Measurements from ENCODE around the gene ITGB4. TPM values are rescaled to one million over a fixed set of nuclear protein-coding genes. Genes with fewer than 3 reads are reported as not detected.

Gene ITGB4
- total RNA-seq: 13.9 TPM
- long read RNA-seq, partial matches to known transcripts: 6 of 7 reads
- long read RNA-seq, other reads (novel, unspliced or antisense): 1 of 7 reads

DNA sequence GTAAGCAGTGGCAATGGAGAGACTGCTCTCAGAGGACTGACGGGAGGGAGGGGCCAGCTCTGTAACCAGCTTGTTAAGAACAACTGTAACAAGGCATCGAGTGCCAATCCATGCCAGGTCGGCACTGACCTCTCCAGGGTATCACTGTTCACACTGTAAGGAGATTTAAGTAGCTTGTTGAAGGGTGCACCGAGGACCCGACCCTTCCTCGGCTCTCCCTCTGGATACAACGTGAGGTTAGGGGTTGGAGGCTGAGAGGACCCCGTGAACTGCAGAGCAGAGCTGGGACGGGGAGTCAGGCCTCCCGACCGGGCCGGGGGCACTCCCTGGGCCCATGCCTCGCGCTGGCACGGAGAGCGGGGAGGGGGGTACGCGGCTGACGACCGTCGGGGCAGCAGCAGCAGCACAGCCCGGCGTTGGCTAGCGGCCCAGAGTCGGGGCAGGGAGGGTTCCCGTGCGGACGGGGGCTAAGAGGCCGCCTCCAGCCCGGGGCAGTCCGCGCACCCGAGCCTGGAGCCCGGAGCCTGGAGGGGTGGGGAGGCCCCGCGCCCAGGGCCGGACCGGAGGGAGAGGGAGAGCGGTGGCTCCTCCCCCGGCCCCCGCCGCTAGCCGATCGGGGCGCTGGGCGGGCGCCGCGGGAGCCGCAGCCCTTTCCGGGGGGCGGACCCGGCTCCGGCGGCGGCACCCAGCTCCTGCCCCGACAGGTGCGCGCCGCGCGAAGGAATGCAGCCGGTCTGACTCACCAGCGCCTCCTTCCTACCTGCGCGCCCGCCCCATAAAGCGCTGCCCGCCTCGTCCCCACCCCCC, at the start of gene ITGB4:
TSS of gene ITGB4 (plus strand) at position 804 of the 807 bp plus-strand sequence. CDS start 3,245 bp downstream, outside the sequence.
- no peak for DNase-seq (ENCODE audit: low spot score)

GRCh38 chr17:75672011-75672410, 49.2 kb upstream of the ITGB4 start:
- no peak for DNase-seq (ENCODE audit: low spot score)

DNA sequence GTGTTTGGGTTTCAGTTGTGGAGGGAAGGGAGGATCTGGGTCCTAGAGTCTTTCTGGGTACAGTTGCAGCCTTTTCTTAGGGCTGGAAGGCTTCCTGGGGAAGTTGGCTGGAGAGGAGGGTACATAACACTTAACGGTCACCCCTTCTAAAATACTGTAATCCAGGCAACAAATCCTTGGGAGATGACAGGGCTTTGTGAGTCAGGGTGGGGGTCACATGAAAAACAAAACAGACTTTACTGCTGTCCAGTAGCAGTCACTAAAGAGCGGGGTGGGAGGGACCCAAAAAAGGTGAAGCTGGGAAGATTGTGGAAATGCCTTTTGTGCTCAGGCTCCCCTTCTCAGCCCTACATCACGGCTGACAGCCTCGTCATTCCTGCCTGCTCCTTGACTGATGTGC, 47.8 kb upstream of the ITGB4 start:
- DNase-seq (ENCODE audit: low spot score): no peak

DNA sequence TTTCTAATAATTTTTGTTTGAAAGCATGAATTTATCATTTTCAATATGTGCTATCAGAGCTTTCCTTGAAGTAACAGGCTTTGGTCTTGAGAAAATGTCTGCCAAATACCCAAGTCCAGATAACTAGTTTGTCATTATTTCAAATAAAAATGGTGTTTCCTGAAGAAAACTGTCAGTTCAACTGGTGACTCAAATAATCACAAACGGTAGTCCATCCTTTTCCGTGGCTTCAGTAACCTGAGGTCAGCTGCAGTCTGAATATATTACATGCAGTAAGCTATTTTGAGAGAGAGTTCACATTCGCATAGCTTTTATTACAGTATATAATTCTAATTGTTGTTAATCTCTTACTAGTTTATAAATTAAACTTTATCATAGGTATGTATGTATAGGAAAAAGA, 44.8 kb upstream of the ITGB4 start:
- DNase-seq (ENCODE audit: low spot score): no peak

DNA sequence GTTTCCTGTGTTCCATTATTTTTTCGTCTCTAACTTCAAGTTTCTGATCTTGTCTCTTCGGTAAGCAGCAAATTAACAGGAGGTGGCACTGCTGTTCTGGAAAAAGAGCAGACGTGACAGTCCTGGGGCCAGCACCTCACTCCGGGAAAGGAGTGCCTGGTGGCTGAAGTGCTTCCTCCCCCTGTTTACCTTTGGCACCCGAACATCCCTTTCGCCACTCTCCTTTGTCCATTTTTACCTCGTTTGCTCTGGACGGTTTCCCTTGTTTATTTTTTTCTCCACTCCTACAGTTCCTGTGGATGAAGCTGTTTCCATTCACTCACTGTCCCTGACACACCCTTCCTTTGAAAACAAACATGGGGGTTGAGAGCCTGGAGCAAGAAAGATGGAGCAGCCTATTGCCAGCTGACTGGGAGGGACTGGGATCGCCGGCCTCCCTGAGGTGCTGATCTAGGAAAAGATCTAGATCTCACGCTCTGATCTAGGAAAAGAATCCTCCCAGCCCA, 41.5 kb upstream of the ITGB4 start:
- no peak for DNase-seq (ENCODE audit: low spot score)

DNA sequence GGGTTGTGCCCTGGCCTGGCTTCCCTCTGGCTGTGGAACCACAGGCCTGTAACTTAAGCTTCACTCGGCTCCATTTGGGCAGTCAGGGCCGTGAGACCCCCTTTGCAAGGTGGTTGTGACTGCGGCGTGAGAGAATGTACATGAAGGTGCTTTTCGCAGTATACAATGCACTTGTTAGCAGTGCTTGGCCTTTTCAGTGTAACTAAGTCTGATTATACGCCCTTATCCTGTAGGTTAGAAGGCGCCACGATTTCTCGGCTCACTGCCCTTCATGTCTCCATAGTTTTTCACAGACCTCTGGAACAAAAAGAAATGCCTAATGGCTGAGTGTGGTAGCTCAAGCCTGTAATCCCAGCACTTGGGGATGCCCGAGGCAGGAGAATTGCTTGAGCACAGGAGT, 40.8 kb upstream of the ITGB4 start:
- DNase-seq (ENCODE audit: low spot score): no peak

DNA sequence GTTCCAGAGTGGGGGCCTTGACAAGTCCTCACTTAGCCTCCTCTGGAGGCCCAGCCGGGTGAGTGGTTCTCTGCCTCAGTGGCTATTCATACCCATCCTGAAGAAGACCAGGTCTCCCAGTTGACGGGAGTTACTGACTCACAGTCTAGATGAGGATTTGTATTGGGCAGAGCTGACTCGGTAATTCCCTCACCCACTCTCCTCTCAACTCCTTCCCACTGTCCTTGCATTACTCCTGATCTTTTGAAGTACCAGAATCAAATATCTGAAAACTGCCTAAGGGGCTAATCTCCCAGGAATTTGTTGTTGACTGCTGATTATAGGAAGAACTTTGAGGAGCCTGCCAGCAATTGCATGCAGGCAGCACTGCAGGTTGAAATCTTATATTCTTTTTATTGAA, 40.0 kb upstream of the ITGB4 start:
- DNase-seq (ENCODE audit: low spot score): no peak

- DNase-seq (ENCODE audit: low spot score): no peak
Observed at GRCh38 chr17:75683583-75683982, 37.7 kb upstream of the ITGB4 start.

- DNase-seq (ENCODE audit: low spot score): no peak
Observed at GRCh38 chr17:75684249-75684648, 37.0 kb upstream of the ITGB4 start.

- DNase-seq (ENCODE audit: low spot score): no peak
Observed at GRCh38 chr17:75684924-75685323, 36.3 kb upstream of the ITGB4 start.

DNA sequence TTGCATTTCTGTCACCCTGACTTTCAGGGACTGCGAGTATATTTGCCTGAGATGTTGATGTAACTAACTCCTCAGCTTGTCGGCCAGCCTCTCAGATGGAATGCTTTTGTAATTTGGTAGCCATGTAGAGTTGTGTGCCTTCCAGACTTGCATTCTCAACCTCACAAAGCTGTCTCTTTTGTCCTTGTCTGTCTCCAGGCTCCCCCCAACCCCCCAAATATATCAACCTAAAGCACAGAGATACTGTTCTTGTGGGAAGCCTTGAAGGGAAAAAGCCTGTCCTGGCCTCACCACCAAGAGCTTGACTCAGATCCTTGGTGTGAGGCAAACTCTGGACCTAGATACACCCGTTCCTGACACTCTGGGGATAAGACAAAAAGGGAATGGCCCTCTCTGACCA, 35.8 kb upstream of the ITGB4 start:
- DNase-seq (ENCODE audit: low spot score): no peak

GRCh38 chr17:75688209-75688825, 32.9 kb upstream of the ITGB4 start:
- no peak for DNase-seq (ENCODE audit: low spot score)

- no peak for DNase-seq (ENCODE audit: low spot score)
Observed at GRCh38 chr17:75689441-75689873, 31.8 kb upstream of the ITGB4 start.

DNA sequence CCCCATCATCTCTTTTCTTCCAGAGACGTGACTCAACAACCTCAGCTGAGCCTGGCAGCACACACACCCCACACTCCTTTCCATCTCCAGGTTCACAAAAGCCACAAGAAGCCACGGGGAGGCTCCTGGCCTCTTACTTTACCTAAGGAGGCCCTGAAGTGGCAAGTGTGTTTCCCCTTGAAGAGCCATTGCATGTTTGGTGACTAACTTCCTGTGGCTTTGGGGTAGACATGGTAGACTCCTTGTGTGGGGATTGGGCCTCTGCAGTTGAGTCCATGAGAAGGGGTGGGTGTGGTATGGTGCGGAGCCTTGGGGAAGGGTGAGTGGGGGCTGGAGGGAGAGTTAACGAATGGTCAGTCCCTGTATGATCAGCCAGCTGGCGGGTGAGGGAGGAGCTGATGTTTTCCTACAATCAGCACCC, 29.9 kb upstream of the ITGB4 start:
- no peak for DNase-seq (ENCODE audit: low spot score)

- no peak for DNase-seq (ENCODE audit: low spot score)
Observed at GRCh38 chr17:75691801-75692626, 29.2 kb upstream of the ITGB4 start.

- no peak for DNase-seq (ENCODE audit: low spot score)
Observed at GRCh38 chr17:75692976-75693375, 28.3 kb upstream of the ITGB4 start.

DNA sequence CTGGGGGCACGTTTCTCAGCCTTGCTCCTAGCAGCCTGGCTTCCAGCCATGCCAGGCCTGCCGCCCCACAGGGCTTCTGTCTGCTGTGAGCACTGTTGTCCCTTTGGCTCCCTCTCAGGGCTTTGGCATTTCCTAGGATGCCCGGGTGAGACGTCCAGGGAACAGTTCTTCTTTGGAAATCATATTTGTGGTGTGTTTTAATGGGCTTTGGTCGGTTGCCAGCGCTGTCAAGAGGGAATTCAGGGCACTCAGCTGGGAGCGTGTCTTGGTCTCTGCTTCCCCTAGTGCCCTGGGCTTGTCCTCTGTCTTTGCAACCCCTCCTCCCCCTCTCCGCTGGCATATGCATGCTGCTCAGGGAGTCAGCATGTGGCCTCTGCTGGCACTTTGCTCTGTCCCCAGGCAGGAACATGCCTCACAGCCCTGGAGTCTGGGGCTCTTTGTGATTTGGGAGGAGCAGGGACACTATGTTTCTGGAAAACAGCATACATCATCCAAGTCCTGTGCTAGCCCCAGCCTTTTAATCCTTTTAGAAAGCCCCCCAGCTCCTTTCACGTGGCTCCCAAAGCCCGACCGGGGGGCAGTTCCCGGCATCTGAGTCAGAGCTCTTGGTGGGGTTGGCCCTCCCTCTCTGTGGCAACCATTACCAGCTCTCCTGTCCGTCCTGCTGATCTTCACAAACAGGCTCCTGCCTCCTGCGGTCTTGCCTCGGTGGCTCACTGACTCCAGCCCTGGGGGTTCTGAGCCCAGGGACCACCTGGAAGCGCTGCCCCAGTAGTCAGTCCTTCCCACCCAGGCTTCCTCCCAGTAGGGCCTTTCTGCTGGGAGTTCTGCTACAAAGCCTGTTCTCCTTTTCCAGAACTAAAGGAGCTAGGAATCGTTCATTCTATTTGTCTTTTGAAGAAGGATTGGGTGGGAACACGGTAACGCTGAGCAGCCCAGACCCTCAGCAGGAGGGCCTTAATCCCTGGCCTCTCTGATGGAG, 27.5 kb upstream of the ITGB4 start:
- DNase-seq (ENCODE audit: low spot score): no peak

DNA sequence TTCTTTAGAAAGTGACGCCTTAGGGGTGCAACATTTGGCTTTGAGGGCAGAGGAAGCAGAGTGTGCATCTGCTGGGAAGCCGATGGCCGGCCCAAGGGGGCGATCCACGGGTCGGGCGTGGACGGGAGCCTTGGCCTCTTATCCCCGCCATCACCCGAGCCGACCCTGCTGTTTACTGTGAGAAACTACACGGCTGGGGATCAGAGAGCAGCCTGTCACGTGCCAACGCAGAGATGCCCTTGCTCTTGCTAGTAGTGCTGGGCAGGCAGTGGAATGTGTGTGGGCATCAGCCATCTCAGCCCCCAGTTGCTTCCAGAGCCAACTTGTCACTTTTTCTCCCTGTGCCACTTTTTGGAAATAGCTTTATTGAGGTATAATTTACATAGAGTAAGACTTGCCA, 26.7 kb upstream of the ITGB4 start:
- DNase-seq (ENCODE audit: low spot score): no peak

GRCh38 chr17:75695141-75695829, 26.0 kb upstream of the ITGB4 start:
- no peak for DNase-seq (ENCODE audit: low spot score)

GRCh38 chr17:75695830-75696271, 25.4 kb upstream of the ITGB4 start:
- DNase-seq (ENCODE audit: low spot score): no peak
